K562 (cell line): ENCODE results near the gene SYS1.

ENCODE experiments used
- GABPB1 ChIP-seq: sonication (generic); formaldehyde crosslinking; IDR thresholded peaks from 2 replicates; pipeline ENCODE4 v1.8.0; 2022; ENCODE audit warnings: mild to moderate bottlenecking, missing genetic modification reagents
- POLR2A ChIP-seq: fragments of 450-650 bp; conservative IDR thresholded peaks from 2 replicates; pipeline ENCODE4 v1.6.1; 2016

- no peak for TF ChIP-seq GABPB1
- TF ChIP-seq POLR2A, result no peak
These were observed 34.5 kb upstream of the SYS1 start for GRCh38 chr20:45328451-45328850.
